Transverse colon (tissue), 4 donors: ENCODE results near the gene ST6GALNAC6. TPM values are rescaled to one million over a fixed set of nuclear protein-coding genes. Genes with fewer than 3 reads are reported as not detected.

ENCODE experiments used
- DNase-seq: peaks from one replicate; pipeline ENCODE4 v3.0.0-alpha.2; 2019
- H3K27ac ChIP-seq, 4 donors: fragments of 200-600 bp; sonication (generic); 2 replicates each; pipeline ENCODE4 v1.5.1; 2016 to 2018; ENCODE audit warnings: inconsistent platforms in 4 of 4
- H3K27me3 ChIP-seq: fragments of 200-600 bp; sonication (generic); 2 replicates; pipeline ENCODE4 v1.5.1; 2017; ENCODE audit warnings: inconsistent platforms
- H3K36me3 ChIP-seq, 4 donors: fragments of 200-600 bp; sonication (generic); 2 replicates each; pipeline ENCODE4 v1.5.1; 2017 to 2019; ENCODE audit warnings: inconsistent platforms in 4 of 4
- H3K4me1 ChIP-seq, 4 donors: fragments of 200-600 bp; sonication (generic); 2 replicates each; pipeline ENCODE4 v1.5.1; 2017 to 2020; ENCODE audit warnings: inconsistent platforms in 4 of 4
- H3K4me3 ChIP-seq, 4 donors: fragments of 200-600 bp; sonication (generic); 1 replicate in 1 of 4; 2 replicates in 3 of 4; pipeline versions ENCODE4 v1.5.1 to v1.6.1; 2017 to 2019; ENCODE audit warnings: inconsistent platforms in 4 of 4
- H3K9me3 ChIP-seq, 2 donors: fragments of 200-600 bp; sonication (generic); 2 replicates each; pipeline ENCODE4 v1.5.1; 2017 to 2019; ENCODE audit warnings: inconsistent platforms in 2 of 2
- EP300 ChIP-seq: sonication (generic); formaldehyde crosslinking; IDR thresholded peaks from one replicate; pipeline ENCODE4 v1.6.1; 2017; ENCODE audit warnings: antibody characterized with exemption, low read depth
- POLR2A ChIP-seq: fragments of 450-650 bp; IDR thresholded peaks from one replicate; pipeline ENCODE4 v1.6.1; 2016; ENCODE audit warnings: antibody characterized with exemption, mild to moderate bottlenecking, moderate library complexity
- POLR2AphosphoS5 ChIP-seq, 3 donors: sonication (generic); formaldehyde crosslinking; IDR thresholded peaks; one replicate each; pipeline ENCODE4 v1.6.1; 2016; ENCODE audit warnings: antibody characterized with exemption in 3 of 3
- WGBS, 2 donors: methylation state at CpG; one replicate each; pipeline ENCODE4 v1.1.5; 2018; ENCODE audit warnings: low coverage in 1 of 2; 5-methylcytosine and 5-hydroxymethylcytosine counted together
- in situ Hi-C, 4 donors: fragments of 200-750 bp; cut with MboI; loops; one replicate each; pipeline versions ENCODE4 v1.15.0 to v1.15.1; 2017; ENCODE audit warnings: low sequenced_read_pairs in 3 of 4, low pct_ligation_motif_present in 1 of 4, low pct_unique_long_range_greater_than_20kb in 1 of 4
- intact Hi-C: fragments of 100-400 bp; cut with DNase I; formaldehyde crosslinking; loops from one replicate; pipeline ENCODE4 v1.15.1; 2023; ENCODE audit warnings: low total_unique reads
- total RNA-seq, 4 donors: library from RNA; depleted of rRNA; stranded (reverse); fragments of >200 nt; gene quantifications; one replicate each; pipeline ENCODE4 v1.1.0, GENCODE V29; 2016
- TF ChIP-seq, protein P1 (sequence below), 5 experiments: fragments of 200-600 bp in 3 of 5; fragments of 450-650 bp in 2 of 5; sonication (generic) in 3 of 5; IDR thresholded peaks; 1 replicate in 2 of 5; 2 replicates in 3 of 5; pipeline ENCODE4 v1.5.1; 2016 to 2017; ENCODE audit warnings: antibody characterized with exemption in 5 of 5, inconsistent platforms in 3 of 5, mild to moderate bottlenecking in 2 of 5, moderate library complexity in 1 of 5

Gene ST6GALNAC6
- total RNA-seq, 4 donors from 2014 or later, result 41.0 to 80.4 (median 75.7) TPM

DNA sequence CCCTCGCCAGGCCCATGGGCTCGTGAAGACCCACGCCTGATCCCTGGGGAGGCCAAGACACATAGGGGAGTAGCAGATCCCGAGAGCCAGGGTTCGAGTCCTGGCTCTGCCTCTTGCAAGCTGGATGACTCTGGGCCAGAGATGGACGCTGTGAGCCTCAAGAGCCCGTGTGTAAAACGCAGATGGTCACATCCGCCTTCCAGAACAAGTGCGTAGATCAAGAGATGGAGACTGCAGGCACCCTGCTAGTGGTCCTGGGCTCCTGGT is 9.2 kb upstream of the ST6GALNAC6 start:
- WGBS, 2 donors, result 97 to 100% methylated on average over 2 to 8 of the region's 10 CpGs
- H3K27me3 ChIP-seq, result no peaks in the 10 kb centered on the region

DNA sequence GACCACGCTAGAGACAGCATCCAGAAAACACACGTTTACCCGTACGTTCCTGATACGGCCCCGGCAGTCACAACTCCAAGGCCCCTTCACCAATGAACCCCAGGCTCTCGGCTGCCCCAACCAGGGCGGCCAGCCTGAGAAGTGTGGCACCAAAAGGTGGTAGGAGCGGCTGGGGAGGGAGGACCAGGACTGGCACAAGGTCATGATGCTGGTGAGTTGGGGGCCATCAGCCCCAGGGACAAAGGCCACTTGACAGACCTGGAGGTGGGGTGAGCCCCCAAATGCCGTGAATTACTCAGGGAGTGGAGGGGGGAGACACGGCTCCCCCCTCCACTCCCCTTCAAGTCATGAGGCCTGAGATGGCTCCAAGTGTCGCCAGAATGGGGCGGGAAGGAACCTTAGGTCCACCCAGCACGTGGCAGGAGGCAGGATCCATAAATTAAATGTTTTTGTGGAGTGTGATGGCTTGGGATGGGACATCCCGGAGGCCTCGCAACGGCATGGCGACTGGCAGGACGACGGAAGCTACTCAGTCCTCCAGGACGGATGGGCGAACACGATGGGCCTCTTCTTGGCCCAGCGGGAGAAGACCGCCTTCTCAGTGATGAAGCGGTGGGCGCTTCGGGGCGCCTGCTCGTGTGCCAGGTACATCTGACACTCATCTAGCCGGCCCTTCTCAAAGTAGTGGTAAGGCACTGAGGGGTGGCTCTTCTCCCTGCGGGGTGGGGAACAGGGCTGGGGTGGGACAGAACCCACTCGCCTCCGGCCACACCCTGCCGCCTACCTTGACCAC is 8.7 kb upstream of the ST6GALNAC6 start:
- intact Hi-C loops (no loop called here), in situ Hi-C loops (loop anchor here in 3 of 4 donors (25.0 kb wide), 2 partner anchors 121 to 321 kb away; partner anchors contain the start of genes CDK9 (in 1 of the 3) and SH2D3C (in 1 of the 3))
- DNase-seq, result peak; percentile 8
- no peaks in the 10 kb centered on the region for H3K9me3 ChIP-seq
- H3K27me3 ChIP-seq, result no peaks in the 10 kb centered on the region
- peaks cover 48 to 72% (median 54%) of the 10 kb centered on the region in 4 donors for H3K4me1 ChIP-seq
- TF ChIP-seq EP300 (no peak), POLR2AphosphoS5 (IDR thresholded peaks at IDR 0.05) (no peak), POLR2A (no peak)
- TF ChIP-seq, protein P1, sequence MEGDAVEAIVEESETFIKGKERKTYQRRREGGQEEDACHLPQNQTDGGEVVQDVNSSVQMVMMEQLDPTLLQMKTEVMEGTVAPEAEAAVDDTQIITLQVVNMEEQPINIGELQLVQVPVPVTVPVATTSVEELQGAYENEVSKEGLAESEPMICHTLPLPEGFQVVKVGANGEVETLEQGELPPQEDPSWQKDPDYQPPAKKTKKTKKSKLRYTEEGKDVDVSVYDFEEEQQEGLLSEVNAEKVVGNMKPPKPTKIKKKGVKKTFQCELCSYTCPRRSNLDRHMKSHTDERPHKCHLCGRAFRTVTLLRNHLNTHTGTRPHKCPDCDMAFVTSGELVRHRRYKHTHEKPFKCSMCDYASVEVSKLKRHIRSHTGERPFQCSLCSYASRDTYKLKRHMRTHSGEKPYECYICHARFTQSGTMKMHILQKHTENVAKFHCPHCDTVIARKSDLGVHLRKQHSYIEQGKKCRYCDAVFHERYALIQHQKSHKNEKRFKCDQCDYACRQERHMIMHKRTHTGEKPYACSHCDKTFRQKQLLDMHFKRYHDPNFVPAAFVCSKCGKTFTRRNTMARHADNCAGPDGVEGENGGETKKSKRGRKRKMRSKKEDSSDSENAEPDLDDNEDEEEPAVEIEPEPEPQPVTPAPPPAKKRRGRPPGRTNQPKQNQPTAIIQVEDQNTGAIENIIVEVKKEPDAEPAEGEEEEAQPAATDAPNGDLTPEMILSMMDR (IDR thresholded peaks at IDR 0.05), result no peak
- WGBS, 2 donors, result 87 to 90% methylated on average over 4 to 33 of the region's 35 CpGs
- H3K4me3 ChIP-seq, result no peak overlapping the region
- no peak overlapping the region for H3K27ac ChIP-seq
- H3K36me3 ChIP-seq, result no peaks in the 10 kb centered on the region

More for the DNA sequence above, 9.2 kb upstream of the ST6GALNAC6 start:
- TF ChIP-seq, protein P1 (IDR thresholded peaks at IDR 0.05), result no peak
- no peak for TF ChIP-seq POLR2AphosphoS5 (IDR thresholded peaks at IDR 0.05)
- TF ChIP-seq POLR2A, result no peak
- TF ChIP-seq EP300, result no peak
- in situ Hi-C loops, result loop anchor here in 3 of 4 donors (25.0 kb wide), 2 partner anchors 121 to 321 kb away; partner anchors contain the start of genes CDK9 (in 1 of the 3) and SH2D3C (in 1 of the 3)
- no peaks in the 10 kb centered on the region for H3K9me3 ChIP-seq
- H3K4me3 ChIP-seq, result no peak overlapping the region
- H3K36me3 ChIP-seq, result no peaks in the 10 kb centered on the region
- intact Hi-C loops, result no loop called here
- DNase-seq, result no peak
- no peak overlapping the region for H3K27ac ChIP-seq
- H3K4me1 ChIP-seq, result peaks cover 44 to 72% (median 54%) of the 10 kb centered on the region in 4 donors

DNA sequence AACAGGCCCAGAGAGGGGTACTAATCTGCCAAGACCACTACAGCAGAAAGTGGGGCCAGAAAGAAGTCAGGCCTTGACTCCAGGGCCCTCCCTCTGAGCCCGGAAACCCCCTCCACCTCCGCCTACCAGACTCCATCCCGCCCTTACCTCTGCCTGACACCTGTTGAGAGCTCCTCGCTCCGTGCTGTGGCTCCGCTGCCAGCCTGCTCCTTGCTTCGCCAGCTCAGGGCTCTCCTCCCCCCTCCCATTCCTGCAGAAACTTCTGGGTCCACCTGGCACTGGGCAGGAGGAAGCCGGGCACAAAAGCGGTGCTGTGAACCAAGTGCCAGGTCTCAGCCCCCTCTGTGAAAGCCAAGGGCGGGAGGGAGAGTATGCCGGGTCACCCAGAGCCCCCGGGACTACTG is 6.4 kb upstream of the ST6GALNAC6 start:
- in situ Hi-C loops, result loop anchor here in 3 of 4 donors (25.0 kb wide), 2 partner anchors 118 to 318 kb away; partner anchors contain the start of genes CDK9 (in 1 of the 3) and SH2D3C (in 1 of the 3)
- WGBS, 2 donors, result 61 to 75% methylated on average over 5 to 12 of the region's 12 CpGs
- no peaks in the 10 kb centered on the region for H3K9me3 ChIP-seq
- peak; percentile 63 for DNase-seq
- peaks cover 43 to 75% (median 48%) of the 10 kb centered on the region in 4 donors for H3K4me1 ChIP-seq
- TF ChIP-seq, protein P1 (IDR thresholded peaks at IDR 0.05), result no peak
- no peak for TF ChIP-seq EP300
- TF ChIP-seq POLR2AphosphoS5 (IDR thresholded peaks at IDR 0.05), result no peak
- no peak for TF ChIP-seq POLR2A
- H3K27ac ChIP-seq, result peak overlapping the region; percentile 76 to 89 (median 84)
- no peaks in the 10 kb centered on the region for H3K36me3 ChIP-seq
- no peaks in the 10 kb centered on the region for H3K27me3 ChIP-seq
- intact Hi-C loops, result no loop called here
- H3K4me3 ChIP-seq, result peak overlapping the region in 1 of 4 donors; percentile 40

DNA sequence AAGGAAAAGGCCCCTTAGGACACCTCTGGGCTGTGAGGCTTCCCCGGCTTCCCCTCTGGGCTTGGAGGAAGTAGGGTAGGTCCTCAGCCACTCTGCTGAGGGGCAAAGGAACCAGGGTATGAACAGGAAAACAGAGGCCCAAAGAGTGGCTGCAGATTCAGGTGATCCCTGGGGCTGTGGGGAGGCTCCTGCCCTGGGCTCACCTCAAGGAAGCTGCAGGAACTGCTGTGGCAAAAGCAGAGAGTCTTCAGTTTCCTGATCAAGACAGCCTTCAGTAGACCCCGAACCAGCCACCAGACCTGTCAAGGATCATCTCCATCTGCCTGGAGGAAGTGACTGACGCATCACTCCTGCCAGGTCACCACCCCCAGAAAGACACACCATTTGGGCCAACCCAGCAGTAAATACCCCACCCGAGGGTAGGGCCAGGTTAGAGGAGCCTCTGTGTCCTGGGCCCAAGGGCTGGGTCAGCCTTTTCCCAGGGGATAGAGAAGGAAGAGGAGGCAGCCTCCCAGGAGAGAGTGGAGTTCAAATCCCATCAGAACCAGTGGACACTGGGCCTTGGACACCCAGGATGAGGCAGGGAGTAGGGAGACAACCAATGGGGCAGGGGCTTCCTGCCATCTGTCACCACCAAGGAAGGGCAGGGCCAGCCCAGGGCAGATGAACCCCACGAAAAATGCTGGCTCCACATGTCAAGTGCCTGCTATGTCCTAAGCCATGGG is 5.8 kb upstream of the ST6GALNAC6 start:
- peak; percentile 80 for DNase-seq
- Histone ChIP-seq H3K4me3 (peak overlapping the region in 1 of 4 donors; percentile 40), H3K27me3 (no peaks in the 10 kb centered on the region), H3K9me3 (no peaks in the 10 kb centered on the region), H3K4me1 (peaks cover 42 to 75% (median 48%) of the 10 kb centered on the region in 4 donors), H3K36me3 (no peaks in the 10 kb centered on the region), H3K27ac (peak overlapping the region; percentile 76 to 89 (median 84))
- WGBS, 2 donors, result 48% methylated on average over 4 of the region's 5 CpGs; no CpG with 5 or more reads in 1 of the 2 donors
- in situ Hi-C loops (loop anchor here in 3 of 4 donors (25.0 kb wide), 2 partner anchors 118 to 318 kb away; partner anchors contain the start of genes CDK9 (in 1 of the 3) and SH2D3C (in 1 of the 3)), intact Hi-C loops (no loop called here)
- TF ChIP-seq EP300 (no peak), POLR2AphosphoS5 (IDR thresholded peaks at IDR 0.05) (peak in 2 of 3 donors; percentile 80 to 84), POLR2A (peak; percentile 77)
- TF ChIP-seq, protein P1 (IDR thresholded peaks at IDR 0.05), result no peak
